ENCODE data around the gene PAX4.

PAX4 gene

DNA sequence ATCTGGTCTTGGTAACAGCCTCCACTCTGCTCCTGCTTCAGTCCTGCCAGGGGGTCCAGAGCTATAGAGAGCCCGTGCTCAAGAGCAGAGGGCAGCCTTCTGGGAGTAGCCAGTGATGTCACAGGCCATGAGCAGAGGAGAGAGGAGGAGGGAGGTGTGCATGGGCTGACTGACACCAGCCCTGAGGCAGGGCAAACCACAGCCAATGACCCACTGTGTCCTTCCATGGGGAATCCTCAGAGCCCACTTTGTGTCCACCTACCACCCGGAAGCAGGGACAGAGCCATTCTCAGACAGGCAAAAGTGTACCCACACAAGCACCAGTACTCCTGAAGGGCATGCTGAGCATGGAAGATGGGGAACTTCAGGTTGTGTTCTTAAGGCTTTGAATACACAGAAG is at the start of gene PAX4:
PAX4 (minus strand) TSS at position 101 of the 400 bp plus-strand sequence. CDS start 2,214 bp downstream, outside the sequence.
- DNase-seq: no peak

DNA sequence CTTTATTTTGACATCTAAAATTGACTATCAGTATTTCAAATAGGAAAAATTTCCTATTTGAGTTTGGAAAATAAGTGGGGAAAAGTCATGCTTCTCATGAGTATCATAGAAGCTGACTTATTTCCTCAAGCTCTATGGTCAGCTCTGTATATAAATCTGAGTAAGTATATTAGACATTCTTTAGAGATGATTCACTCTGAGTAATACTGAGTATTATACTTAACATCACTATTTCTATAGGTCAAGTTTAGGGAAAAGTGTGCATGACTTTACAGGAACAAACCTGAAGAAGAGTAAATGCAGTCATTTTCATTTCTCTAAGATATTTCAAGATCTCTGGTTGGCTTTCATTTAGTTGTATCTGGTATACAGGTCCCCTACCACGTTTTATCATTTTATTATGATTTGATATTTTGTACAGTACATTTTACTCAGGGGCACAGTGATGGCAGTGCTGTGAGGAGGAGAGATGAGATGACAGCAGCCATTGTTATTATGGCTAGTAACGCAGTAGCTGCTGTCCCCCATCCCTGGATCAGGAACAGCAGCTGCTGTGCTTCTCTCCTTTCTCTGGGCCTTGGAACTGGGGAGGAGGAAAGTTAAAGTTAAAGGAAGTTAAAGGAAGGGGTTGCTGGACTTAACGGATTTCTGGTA is 49.2 kb upstream of the PAX4 start:
- DNase-seq: no peak

DNA sequence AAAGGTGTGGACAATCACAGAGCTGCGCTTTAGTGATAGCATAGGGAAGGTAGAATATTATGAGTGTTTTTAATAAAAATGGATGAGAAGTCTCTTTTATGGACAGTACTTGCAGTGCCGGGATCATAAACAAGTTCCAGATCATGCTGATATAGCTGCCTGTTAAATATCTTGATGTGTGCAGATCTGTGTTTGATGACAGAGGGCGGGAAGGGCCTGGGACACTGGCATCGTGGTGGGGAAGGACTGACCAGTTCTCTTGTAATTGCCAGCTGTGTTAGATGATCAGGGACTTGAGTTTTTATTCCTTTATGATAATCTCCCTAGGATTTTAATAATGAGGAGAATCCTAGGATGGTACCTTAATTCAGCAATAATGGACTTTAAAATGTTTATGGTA is 48.7 kb upstream of the PAX4 start:
- DNase-seq: no peak

- no peak for DNase-seq
Measured at GRCh38 chr7:127665922-127666321, 48.0 kb upstream of the PAX4 start.

- no peak for DNase-seq
Measured at GRCh38 chr7:127658970-127659630, 41.2 kb upstream of the PAX4 start.

GRCh38 chr7:127657500-127657899 is 39.6 kb upstream of the PAX4 start:
- no peak for DNase-seq

GRCh38 chr7:127655720-127656119 is 37.8 kb upstream of the PAX4 start:
- DNase-seq: no peak

- no peak for DNase-seq
Measured at GRCh38 chr7:127654404-127655394, 36.8 kb upstream of the PAX4 start.

GRCh38 chr7:127653396-127653795 is 35.5 kb upstream of the PAX4 start:
- DNase-seq: no peak

GRCh38 chr7:127652333-127653248 is 34.6 kb upstream of the PAX4 start:
- no peak for DNase-seq

- peak; percentile 100 for DNase-seq
Measured at GRCh38 chr7:127651556-127652332, 33.8 kb upstream of the PAX4 start, which contains the start of gene SND1. SND1 (plus strand) TSS chr7:127652194; CDS start chr7:127652374, 180 bp downstream.

- no peak for DNase-seq
Measured at GRCh38 chr7:127650847-127651555, 33.1 kb upstream of the PAX4 start.

- no peak for DNase-seq
Measured at GRCh38 chr7:127648986-127649385, 31.0 kb upstream of the PAX4 start.

- no peak for DNase-seq
Measured at GRCh38 chr7:127647636-127648035, 29.7 kb upstream of the PAX4 start.

GRCh38 chr7:127644484-127644883 is 26.5 kb upstream of the PAX4 start:
- DNase-seq: no peak

GRCh38 chr7:127638197-127638596 is 20.3 kb upstream of the PAX4 start:
- no peak for DNase-seq

- DNase-seq: no peak
Measured at GRCh38 chr7:127635659-127636285, 17.8 kb upstream of the PAX4 start.

DNA sequence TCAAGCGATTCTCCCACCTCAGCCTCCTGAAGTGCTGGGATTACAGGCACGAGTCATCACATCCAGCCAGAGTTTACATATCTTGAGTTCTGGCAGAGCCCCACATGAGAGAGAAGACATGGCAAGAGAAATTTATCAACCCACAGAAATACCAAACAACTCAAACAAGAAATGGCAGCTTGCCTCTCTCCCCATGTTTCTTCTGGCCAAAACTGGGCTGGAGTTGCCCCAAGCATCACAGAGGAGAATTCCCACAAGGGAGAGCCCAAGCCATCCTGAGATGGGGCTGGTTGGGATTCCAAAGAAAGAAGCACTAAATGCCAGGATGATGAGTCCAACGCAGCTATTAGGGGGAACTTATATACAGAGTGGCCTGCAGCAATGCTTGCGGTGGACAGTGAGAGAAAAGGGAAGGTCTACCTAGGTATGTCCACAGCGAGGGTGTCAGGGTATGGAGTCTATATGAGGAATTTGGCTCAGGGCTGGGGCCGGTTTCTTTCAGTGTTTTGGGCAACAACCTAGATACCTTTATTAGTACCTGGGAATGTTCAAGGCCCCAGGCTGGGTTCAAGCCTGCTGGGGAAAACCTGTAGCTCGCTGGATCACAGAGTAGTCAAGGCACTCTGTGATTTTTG is 14.5 kb upstream of the PAX4 start:
- no peak for DNase-seq

DNA sequence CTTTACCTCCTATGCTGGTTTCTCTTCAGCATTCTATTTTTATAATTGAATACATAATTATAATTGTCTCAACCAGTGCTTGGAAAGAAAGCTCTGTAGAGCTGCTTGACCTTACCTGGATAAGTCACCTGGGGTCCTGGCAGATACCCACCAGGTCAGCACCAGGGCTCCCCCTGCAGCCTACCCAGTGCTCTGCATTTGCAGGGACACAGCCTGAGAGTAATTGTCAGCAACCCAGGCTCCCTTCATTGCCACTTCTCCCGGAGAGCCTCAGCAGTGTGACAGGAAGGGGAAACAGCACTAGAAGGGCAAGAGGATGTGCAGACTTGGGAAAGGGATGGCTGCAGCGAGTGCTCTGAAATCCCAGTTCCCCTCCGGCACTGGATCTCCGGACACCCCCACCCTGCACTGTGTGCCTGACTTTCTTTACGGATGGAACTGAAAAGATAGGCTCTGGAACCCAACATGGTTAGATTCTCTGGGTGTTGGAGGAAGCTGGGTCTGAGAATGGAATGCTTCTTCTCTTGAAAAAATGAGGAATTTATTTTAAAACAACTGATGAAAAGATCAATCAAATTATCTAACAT is 11.4 kb upstream of the PAX4 start:
- no peak for DNase-seq

Measured in CD4-positive, alpha-beta T cell treated with Interleukin-15 for 1 hour (primary cell).